Glutamatergic neuron (in vitro differentiated cells): ENCODE results near the gene AKR1B15. TPM values are rescaled to one million over a fixed set of nuclear protein-coding genes. Genes with fewer than 3 reads are reported as not detected.

ENCODE experiments used
- DNase-seq: peaks from one replicate; pipeline ENCODE4 v3.0.0; 2022
- H3K27ac Mint-ChIP-seq: one replicate; pipeline ENCODE4 v1.8.0; 2020; ENCODE audit warnings: mild to moderate bottlenecking, mixed read lengths, inconsistent platforms; ENCODE audit not compliant: unreplicated experiment
- H3K27me3 Mint-ChIP-seq: one replicate; pipeline ENCODE4 v1.8.0; 2020; ENCODE audit warnings: mild to moderate bottlenecking, moderate library complexity, mixed read lengths, inconsistent platforms; ENCODE audit not compliant: unreplicated experiment
- H3K36me3 Mint-ChIP-seq: one replicate; pipeline ENCODE4 v1.8.0; 2020; ENCODE audit warnings: mild to moderate bottlenecking, mixed read lengths, inconsistent platforms; ENCODE audit not compliant: unreplicated experiment
- H3K4me1 Mint-ChIP-seq: one replicate; pipeline ENCODE4 v1.8.0; 2020; ENCODE audit warnings: mild to moderate bottlenecking, low read depth, mixed read lengths, inconsistent platforms; ENCODE audit not compliant: unreplicated experiment
- H3K4me3 Mint-ChIP-seq: one replicate; pipeline ENCODE4 v1.8.0; 2020; ENCODE audit warnings: mild to moderate bottlenecking, mixed read lengths, inconsistent platforms; ENCODE audit not compliant: unreplicated experiment
- H3K9me3 Mint-ChIP-seq: one replicate; pipeline ENCODE4 v1.8.0; 2020; ENCODE audit warnings: mild to moderate bottlenecking, moderate library complexity, mixed read lengths, inconsistent platforms; ENCODE audit not compliant: unreplicated experiment
- long read RNA-seq: library from polyadenylated mRNA; unstranded; transcript quantifications from one replicate; pipeline ENCODE4 v2.0.0, GENCODE V29; 2020; ENCODE audit not compliant: unreplicated experiment
- total RNA-seq: library from RNA; stranded (reverse); fragmentation: NEBNext Ultra II Directional; extraction: Animal tissue kit (Norgen Biotek cat#: 25700); gene quantifications from one replicate; pipeline ENCODE4 v1.2.1, GENCODE V29; 2021; ENCODE audit not compliant: unreplicated experiment
- TF ChIP-seq, protein P1 (sequence below): fragments of 200-600 bp; sonication (generic); IDR thresholded peaks from one replicate; pipeline ENCODE4 v1.5.0; 2021; ENCODE audit not compliant: partially characterized antibody, unreplicated experiment

The AKR1B15 gene
- total RNA-seq = not detected
- long read RNA-seq = 0 reads

DNA sequence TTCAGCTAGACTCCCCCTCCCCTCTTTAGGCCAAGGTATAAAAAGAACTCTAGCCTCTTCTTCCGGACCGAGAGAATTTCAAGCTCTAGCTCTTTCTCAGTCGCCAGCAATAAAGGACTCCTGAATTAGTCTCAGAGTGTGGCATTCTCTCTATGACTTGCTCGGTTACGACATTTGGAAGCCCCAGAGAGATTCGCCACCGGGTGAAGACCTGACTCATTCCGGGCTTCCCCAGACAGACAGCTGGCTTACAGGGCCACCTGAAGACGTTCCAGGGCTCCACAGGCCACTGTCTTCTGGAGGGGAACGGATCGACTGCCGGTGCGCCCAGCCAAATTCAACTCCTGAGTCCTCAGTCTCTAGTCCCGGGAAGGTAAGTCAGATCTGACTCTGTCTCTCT, at the start of gene AKR1B15:
AKR1B15 (plus strand) TSS at position 234 of the 400 bp plus-strand sequence. CDS start 15,510 bp downstream, outside the sequence.
- Mint-ChIP-seq H3K4me1 (peaks cover 42% of the 10 kb centered on the region), H3K9me3 (peaks cover 16% of the 10 kb centered on the region), H3K4me3 (peak within 1 kb of the TSS; percentile 82), H3K36me3 (peaks cover 4% of the 10 kb centered on the region), H3K27ac (peak within 1 kb of the TSS; percentile 100), H3K27me3 (peaks cover 14% of the 10 kb centered on the region)
- DNase-seq = no peak
- TF ChIP-seq, protein P1, sequence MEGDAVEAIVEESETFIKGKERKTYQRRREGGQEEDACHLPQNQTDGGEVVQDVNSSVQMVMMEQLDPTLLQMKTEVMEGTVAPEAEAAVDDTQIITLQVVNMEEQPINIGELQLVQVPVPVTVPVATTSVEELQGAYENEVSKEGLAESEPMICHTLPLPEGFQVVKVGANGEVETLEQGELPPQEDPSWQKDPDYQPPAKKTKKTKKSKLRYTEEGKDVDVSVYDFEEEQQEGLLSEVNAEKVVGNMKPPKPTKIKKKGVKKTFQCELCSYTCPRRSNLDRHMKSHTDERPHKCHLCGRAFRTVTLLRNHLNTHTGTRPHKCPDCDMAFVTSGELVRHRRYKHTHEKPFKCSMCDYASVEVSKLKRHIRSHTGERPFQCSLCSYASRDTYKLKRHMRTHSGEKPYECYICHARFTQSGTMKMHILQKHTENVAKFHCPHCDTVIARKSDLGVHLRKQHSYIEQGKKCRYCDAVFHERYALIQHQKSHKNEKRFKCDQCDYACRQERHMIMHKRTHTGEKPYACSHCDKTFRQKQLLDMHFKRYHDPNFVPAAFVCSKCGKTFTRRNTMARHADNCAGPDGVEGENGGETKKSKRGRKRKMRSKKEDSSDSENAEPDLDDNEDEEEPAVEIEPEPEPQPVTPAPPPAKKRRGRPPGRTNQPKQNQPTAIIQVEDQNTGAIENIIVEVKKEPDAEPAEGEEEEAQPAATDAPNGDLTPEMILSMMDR = no peak

DNA sequence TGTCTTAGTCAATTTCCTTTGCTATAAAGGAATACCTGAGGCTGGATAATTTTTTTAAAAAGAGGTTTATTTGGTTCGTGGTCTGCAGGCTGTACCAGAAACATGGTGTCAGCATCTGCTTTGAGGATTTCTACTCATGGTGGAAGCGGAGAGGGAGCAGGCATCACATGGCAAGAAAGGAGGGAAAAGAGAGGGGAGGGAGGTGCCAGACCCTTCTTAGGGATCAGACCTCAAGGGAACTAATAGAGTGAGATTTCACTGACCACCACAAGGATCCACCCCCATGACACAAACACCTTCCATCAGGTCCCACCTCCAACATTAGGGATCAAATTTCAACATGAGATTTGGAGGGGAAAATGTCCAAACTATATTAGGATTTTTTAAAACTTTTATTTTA, 48.5 kb upstream of the AKR1B15 start:
- no peaks in the 10 kb centered on the region for H3K27me3 Mint-ChIP-seq
- H3K9me3 Mint-ChIP-seq = no peaks in the 10 kb centered on the region
- H3K36me3 Mint-ChIP-seq = no peaks in the 10 kb centered on the region
- H3K27ac Mint-ChIP-seq = no peak overlapping the region
- no peak overlapping the region for H3K4me3 Mint-ChIP-seq
- no peaks in the 10 kb centered on the region for H3K4me1 Mint-ChIP-seq
- no peak for DNase-seq
- TF ChIP-seq, protein P1 = no peak

DNA sequence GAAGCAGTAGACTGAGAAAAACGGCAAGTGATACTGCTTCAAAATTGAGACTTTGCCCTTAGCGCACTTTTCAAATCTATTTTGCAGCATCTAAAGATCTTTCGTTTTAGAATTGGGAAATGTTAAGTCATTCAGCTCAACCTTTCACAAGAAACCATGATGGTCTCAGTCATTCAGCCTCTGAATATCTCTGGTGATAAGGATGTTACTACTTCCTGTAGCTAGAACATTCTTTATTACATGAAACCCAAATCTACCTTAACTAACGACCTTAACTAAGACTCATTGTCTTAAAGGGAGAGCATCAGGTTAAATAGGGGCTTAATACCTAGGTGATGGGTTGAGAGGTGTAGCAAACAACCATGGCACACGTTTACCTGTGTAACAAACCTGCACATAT, 47.9 kb upstream of the AKR1B15 start:
- no peak for DNase-seq
- no peaks in the 10 kb centered on the region for H3K4me1 Mint-ChIP-seq

DNA sequence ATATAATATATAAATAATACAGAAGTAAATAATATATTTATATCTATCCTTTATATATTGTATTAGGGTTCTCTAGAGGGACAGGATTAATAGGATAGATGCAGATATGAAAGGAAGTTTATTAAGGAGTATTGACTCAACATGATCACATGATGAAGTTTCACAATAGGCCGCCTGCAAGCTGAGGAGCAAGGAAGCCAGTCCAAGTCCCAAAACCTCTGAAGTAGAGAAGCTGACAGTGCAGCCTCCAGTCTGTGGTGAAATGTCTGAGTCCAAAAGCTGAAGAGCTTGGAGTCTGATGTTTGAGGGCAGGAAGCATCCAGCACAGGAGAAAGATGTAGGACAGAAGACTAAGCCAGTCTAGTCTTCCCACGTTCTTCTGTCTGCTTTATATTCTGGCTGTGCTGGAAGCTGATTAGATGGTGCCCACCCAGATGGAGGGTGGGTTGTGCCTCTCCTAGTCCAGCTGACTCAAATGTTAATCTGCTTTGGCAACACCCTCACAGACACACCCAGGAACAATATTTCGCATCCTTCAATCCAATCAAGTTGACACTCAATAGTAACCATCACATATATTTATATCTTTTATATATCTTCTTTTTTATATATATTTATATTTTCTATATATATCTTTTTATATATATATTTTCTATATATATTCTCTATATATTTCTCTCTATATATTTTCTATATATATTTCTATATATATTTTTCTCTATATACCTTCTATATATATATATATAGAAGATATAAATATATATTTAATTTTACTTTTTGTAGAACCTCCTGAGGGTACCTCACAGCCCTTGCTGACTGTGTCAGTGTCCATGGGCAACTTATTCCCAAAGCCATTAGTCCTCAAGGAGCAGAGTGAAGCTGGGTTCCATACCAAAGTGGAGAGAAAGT, 46.2 kb upstream of the AKR1B15 start:
- no peak for DNase-seq
- Mint-ChIP-seq H3K27me3 (no peaks in the 10 kb centered on the region), H3K36me3 (no peaks in the 10 kb centered on the region), H3K4me3 (no peak overlapping the region), H3K4me1 (no peaks in the 10 kb centered on the region), H3K27ac (no peak overlapping the region), H3K9me3 (no peaks in the 10 kb centered on the region)
- TF ChIP-seq, protein P1 = no peak

More for the DNA sequence above, 47.9 kb upstream of the AKR1B15 start:
- no peaks in the 10 kb centered on the region for H3K36me3 Mint-ChIP-seq
- TF ChIP-seq, protein P1 = no peak
- H3K4me3 Mint-ChIP-seq = no peak overlapping the region
- no peak overlapping the region for H3K27ac Mint-ChIP-seq
- H3K9me3 Mint-ChIP-seq = no peaks in the 10 kb centered on the region
- H3K27me3 Mint-ChIP-seq = no peaks in the 10 kb centered on the region

DNA sequence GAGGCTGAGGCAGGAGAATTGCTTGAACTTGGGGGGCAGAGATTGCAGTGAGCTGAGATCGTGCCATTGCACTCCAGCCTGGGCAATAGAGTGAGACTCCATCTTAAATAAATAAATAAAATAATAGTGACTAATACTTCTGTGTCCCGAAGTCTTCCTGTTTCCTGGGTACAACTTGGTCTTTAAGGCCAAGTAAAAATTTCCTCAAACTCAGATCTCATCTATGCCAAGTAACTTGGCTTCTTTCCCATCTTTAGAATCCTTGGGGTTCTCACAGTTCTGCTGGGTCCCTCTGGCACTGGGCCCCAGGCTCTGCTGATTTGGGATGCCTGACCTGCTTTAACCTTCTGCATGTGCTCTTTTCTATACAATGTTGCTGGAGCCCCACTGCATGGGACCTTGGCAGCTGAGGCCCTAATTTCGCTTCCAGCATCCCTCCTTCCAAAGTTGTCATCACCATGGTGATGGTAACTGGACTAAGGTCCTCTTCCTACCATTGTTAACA, 44.2 kb upstream of the AKR1B15 start:
- H3K4me1 Mint-ChIP-seq = no peaks in the 10 kb centered on the region
- TF ChIP-seq, protein P1 = no peak
- H3K36me3 Mint-ChIP-seq = no peaks in the 10 kb centered on the region
- no peaks in the 10 kb centered on the region for H3K27me3 Mint-ChIP-seq
- no peak for DNase-seq
- H3K9me3 Mint-ChIP-seq = no peaks in the 10 kb centered on the region
- H3K4me3 Mint-ChIP-seq = no peak overlapping the region
- no peak overlapping the region for H3K27ac Mint-ChIP-seq
